RPMI8226 (cell line): Measurements from ENCODE around the gene ZNHIT2.
"Not testable (repeated sequence)": the region's sequence is repeated elsewhere in the genome, so short reads cannot be mapped to it uniquely, and the experiment has no call there.

Experiments
- DNase-seq: peaks from one replicate; pipeline ENCODE4 v3.0.0-alpha.2; 2015

Gene ZNHIT2

GRCh38 chr11:65117206-65118096 is at the start of gene ZNHIT2:
TSS of gene ZNHIT2 (minus strand) at chr11:65117701. CDS start at chr11:65117653, 48 bp downstream.
- DNase-seq = peak; percentile 100

DNA sequence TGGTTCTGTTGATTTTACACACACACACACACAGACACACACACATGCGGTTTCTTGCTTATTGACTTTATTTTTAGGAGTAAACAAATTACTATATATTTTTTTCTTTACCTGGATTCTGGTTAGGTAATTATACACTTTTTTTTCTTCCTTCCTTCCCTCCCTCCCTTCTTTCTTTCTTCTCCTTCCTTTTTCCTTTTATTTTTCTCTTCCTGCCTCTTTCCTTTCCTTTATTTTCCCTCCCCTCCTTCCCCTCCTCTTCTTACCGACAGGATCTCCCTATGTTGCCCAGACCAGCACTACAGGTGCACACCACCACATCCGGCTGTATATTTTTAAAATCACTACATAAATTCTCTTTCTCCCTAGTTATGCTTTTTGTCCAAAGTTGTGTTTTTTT is 49.4 kb upstream of the ZNHIT2 start:
- DNase-seq = no peak

DNA sequence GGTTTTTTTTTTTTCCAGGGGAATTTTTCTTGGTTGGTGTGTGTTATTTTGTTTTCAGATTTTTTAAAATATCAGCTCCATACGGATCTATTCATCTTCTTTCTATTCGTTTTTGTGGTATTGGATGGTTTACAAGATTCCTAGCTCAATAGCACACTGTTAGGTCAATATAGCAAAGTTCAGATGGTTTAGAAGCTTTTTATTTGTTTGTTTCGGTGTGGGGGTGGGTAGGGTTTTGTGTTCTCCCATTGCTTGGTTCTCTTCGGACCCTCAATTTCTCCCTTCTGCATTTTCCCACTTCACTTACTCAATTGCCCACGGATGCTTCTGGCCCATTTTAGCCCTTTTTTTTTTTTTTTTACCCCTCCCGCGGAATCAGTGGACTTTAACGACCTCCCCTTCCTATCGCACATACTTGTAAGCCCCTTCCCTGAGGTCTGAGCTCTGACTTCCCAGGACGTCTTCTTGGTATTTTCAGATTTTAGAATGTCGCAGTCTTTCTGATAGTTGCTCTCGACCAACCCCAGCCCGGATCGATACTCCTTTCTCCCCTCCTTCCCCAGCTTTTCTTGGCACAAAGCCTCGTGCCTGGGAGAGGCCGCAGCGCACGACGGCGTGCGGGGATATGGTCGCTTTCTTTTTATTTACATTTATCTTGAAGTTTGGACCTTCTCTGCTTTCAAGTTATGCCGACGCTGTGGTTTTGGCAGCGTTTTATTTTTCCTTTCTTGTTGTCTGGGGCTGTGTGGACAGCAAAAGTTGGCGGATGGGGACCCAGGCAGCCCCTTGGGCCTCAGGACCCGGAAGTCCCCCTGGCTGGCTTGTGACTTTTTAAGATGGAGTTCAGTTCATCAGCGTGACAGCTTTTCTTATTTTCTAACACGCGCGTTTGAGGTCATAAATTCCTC is 48.2 kb upstream of the ZNHIT2 start:
- DNase-seq = no peak

DNA sequence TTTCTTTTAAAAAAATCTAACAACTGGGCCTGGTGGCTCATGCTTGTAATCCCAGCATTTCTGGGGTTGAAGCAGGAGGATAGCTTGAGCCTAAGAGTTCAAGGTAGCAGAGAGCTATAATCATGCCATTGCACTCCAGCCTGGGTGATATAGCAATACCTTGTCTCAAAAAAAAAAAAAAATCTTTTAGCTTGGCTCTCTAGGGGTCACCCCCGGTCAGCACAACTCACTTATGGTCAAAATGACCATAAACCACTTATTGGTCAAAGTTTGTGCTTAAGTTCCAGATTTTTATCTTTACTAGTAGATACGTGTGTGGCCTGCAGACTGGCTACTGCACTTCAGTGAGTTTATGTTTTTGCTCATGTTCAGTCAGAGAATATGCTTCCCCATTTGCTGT is 46.2 kb upstream of the ZNHIT2 start:
- no peak for DNase-seq

- no peak for DNase-seq
These were observed 43.1 kb upstream of the ZNHIT2 start for GRCh38 chr11:65160643-65161042.

- no peak for DNase-seq
These were observed 41.5 kb upstream of the ZNHIT2 start for GRCh38 chr11:65159012-65159411.

DNA sequence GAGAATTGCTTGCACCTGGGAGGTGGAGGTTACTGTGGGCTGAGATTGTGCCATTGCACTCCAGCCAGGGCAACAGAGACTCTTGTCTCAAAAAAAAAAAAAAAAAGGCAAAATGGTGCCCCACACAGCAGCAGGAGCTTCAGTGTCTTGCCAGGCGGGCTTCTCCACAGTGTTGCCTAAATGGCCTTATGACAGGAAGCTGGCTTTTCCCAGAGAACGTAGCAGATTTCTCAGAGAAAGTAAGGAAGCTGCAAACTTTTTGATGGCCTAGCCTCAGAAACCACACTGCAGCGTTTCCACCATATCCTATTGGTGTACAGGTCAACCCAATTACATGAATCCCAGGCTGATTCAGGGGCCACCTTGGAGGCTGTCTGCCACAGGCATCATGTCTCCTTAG is 39.8 kb upstream of the ZNHIT2 start:
- DNase-seq = no peak

DNA sequence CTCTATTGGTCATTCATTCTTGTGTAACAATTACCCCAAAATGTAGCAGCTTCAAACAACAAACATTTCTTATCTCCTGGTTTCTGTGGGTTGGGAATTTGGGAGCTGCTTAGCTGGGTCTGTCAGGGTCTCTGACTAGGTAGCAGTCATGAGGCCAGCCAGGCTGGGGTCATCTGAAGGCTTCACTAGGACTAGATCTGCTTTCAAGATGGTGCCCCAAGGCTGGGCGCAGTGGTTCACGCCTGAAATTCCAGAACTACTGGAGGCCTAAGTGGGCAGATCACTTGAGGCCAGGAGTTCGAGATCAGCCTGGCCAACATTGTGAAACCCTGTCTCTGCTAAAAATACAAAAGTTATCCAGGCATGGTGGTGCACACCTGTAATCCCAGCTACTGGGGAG is 39.4 kb upstream of the ZNHIT2 start:
- DNase-seq = no peak

- no peak for DNase-seq
These were observed 38.8 kb upstream of the ZNHIT2 start for GRCh38 chr11:65156256-65156655.

DNA sequence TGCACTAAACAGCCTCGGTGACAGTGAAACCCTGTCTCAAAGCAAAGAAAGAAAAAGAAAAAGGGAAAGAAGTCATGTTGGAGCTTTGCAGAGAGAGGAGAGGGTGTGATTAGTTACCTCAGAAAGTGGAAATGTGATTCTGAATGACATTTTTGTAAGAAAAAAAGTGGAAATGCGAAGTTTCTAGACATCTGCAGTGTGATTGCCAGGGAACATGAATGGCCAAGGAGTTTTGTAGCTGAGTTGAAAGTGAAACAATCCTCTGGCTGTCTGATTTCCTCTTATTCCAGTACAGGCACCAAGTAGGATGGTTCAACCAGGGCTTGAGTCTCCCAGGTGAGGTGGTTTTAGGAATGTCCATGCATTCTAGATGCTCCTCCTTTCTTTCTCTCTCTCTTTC is 34.6 kb upstream of the ZNHIT2 start:
- DNase-seq = peak; percentile 45

GRCh38 chr11:65151331-65151899 is 33.9 kb upstream of the ZNHIT2 start:
- DNase-seq = no peak

DNA sequence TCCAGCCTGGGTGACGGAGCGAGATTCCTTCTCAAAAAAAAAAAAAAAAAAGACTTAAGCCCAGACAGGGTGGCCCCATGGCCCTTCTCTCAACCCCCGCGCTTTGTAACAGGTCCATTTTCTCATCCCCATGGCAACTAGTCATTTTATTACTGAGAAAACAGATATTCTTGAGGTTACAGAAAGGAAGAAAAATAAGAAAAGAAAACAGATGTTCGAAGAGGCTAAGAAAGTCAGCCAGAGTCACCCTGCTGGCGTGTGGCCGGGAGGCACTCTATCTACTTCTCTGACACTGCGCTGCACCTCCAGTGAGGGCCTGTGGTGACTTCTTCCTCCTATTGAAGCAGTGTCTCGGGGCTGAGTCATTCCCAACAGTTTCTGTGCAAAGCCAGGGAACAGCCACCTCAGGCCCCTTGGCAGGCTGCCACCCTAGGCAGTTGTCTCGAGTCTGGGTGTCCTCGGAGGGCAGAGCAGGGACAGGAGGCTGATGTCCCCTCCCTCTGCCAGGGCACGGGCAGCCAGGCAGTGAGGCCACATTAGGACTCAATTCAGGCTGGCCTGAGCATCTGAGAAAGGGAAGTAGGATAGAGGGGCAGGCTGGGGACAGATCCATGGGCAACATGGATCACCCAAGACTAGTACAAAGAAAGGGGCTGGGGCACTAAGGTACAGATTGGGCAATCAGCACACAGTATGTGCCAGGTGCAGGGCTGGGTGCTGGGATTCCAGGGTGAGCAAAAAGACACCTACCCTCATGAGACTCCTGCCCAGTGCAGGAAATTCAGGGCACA is 33.2 kb upstream of the ZNHIT2 start:
- DNase-seq = peak; percentile 88

- not testable (repeated sequence) for DNase-seq
These were observed 32.6 kb upstream of the ZNHIT2 start for GRCh38 chr11:65150131-65150508.

DNA sequence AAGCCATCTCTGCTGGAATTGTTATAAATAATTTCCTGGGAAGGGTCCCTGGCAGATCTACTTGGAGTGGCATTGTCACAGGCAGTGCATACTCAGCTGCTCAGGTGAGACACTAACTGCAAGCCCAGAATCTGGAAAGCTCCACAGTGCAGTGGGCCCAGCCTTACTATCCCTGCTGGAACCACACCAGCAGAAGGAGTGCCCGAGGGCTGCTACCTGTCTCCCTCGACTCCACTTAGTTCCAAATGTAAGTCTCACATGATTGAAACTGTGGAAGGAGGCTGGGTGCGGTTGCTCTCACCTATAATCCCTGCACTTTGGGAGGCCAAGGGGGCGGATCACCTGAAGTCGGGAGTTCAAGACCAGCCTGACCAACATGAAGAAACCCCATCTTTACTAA is 31.2 kb upstream of the ZNHIT2 start:
- no peak for DNase-seq

DNA sequence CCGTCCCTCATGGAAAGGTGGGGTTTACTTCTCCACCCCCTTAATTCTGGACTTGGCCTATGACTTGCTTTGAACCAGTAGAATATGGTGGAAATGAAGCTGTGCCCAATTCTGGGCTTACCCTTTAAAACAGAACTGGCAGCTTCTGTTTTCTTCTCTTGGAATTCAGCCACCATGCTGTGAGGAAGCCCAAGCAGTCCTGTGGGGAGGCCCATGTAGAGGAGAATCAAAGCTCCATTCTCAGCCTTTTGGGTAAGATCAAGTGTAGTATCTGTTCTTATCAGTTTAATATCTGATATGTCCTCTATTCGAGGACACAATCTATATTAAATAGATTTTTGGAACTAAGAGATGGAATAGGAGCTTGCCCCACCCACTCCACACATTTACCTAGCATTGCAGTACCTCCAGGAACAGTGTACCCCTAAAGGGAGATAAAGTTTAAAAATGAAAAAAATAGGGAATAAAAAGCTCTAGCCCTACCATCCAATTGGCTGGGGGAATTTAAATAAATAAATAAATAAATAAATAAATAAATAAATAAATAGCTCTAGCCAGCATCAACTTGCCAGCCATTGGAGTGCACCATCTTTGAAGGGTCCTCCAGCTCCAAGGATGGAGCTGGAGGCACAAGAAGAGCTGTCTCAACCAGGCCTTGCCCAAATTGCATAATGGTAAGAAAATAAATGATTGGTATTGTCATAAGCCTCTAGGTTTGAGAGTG is 30.0 kb upstream of the ZNHIT2 start:
- no peak for DNase-seq

- no peak for DNase-seq
These were observed 24.5 kb upstream of the ZNHIT2 start for GRCh38 chr11:65141896-65142494.

DNA sequence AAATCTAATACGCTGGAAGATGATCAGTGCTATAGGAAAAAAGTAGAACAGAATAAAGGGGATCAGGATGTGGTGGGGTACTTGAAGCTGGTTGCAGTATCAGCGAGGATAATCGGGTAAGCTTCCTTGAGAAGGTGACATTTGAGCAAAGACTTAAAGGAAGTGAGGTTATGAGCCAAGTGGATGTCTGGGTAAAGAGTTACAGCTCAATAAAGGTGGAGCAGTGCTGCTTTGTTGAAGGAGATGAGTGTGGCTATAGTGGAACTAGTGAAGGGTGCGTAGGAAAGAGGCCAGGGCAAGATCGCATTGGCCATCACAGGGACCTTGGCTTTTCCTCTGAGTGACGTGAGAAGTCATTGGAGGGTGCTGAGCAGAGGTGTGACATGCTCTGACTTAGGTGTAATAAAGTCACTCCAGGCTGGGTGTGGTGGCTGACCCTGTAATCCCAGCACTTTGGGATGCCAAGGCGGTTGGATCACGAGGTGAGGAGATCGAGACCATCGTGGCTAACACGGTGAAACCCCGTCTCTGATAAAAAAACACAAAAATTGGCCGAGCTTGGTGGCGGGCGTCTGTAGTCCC is 19.1 kb upstream of the ZNHIT2 start:
- DNase-seq = no peak

DNA sequence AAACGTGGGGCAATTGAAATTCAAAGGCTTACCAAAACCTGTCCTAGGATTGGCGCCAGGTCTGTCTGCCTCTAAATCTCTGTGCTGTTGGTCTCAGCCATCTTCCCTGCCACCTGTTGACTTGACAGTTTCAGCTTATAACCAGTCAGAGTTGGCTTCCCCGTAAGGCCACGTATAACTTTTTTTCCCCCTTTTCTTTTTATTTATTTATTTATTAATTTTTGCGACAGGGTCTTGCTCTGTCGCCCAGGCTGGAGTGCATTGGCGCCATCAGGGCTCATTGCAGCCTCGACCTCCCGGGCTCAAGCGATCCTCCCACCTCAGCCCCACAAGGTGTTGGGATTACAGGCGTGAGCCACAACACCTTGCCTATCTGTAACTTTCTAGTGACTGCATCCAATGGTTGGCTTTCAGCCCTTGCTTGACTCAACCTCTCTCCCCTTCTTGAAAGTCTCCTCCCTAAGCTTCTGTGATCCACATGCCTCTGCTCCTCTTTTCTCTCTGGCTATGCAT is 18.2 kb upstream of the ZNHIT2 start:
- peak; percentile 25 for DNase-seq

DNA sequence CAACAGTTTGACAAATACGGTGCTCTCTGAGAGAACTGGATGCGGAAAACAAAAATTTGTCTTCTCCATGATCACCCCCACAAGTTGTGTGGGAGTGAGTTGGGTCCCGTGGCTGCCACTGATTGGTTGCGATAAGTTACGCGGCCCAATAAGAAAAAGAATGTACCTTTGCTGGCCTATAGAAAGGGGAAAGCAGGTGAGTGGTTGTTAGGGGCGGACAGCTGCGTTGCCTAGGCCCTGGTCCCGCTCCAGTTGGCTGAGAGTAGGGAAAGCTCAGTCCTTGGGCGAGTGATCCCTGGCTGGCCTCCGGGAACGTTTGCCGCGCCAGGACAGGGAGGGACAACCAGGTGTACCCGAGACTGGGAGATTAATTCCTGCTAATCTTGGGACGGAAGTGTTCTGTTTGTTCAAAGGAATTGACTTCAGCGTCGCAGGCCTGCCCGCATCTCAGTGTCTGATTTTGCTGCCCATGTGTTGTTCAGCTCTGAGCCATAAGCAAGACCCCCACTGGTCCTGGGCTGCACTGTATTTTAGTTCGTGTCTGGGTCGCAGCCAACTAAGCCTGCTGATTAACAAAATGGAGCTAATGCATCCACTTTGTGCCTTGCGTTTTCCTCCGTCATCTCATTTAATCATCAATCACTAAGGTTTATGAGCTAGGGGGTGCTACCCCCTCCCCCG is 17.6 kb upstream of the ZNHIT2 start:
- DNase-seq = peak; percentile 96

- DNase-seq = peak; percentile 97
These were observed 16.9 kb upstream of the ZNHIT2 start, which contains the start of gene SYVN1 for GRCh38 chr11:65134240-65134951. TSS of gene SYVN1 (minus strand) at chr11:65134519. CDS start at chr11:65133601, 918 bp downstream.
